RWPE1 (cell line): Measurements from ENCODE around the gene SMARCB1.
"Not testable (repeated sequence)": the region's sequence is repeated elsewhere in the genome, so short reads cannot be mapped to it uniquely, and the experiment has no call there.

Experiments used
- CTCF ChIA-PET: fragments of 350-600 bp; sonication (Branson Sonifier 250); formaldehyde crosslinking; extraction: SDS; loops from one replicate; lab custom pipeline; 2021; lab: Yijun Ruan, JAX
- POLR2A ChIA-PET: fragments of 400-600 bp; formaldehyde crosslinking; extraction: SDS; loops from one replicate; lab custom pipeline; 2020; ENCODE audit warnings: antibody characterized with exemption; ENCODE audit not compliant: low non-redundant PET; lab: Yijun Ruan, JAX
- DNase-seq: peaks from one replicate; pipeline ENCODE4 v3.0.0; 2012; ENCODE audit warnings: low spot score
- H3K27ac ChIP-seq: fragments of 450-650 bp; 2 replicates; pipeline ENCODE4 v1.5.1; 2017
- TF ChIP-seq, protein P1 (sequence below): fragments of 450-650 bp; conservative IDR thresholded peaks from 2 replicates; pipeline ENCODE4 v1.5.1; 2017; ENCODE audit warnings: low read depth, mild to moderate bottlenecking

The SMARCB1 gene

DNA sequence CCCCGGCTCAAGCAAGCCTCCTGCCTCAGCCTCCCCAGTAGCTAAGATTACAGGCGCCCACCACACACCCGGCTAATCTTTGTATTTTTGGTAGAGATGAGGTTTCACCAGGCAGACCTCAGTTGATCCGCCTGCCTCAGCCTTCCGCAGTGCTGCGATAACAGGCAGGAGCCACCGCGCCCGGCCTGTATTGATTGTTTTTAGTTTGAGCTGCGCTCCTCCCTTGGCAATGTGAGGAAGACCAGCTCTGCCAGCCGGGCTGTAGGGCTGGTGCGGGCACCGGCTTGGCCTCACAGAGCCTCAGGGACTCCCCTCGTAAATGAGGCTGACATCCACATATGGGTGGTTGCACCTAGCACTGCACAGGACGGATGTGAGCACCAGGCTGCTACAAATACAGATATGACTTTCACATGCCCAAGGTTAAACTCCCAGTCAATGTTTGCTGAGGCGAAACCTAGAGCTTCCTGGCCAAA lies 63.4 kb downstream of the SMARCB1 start:
- TF ChIP-seq, protein P1, sequence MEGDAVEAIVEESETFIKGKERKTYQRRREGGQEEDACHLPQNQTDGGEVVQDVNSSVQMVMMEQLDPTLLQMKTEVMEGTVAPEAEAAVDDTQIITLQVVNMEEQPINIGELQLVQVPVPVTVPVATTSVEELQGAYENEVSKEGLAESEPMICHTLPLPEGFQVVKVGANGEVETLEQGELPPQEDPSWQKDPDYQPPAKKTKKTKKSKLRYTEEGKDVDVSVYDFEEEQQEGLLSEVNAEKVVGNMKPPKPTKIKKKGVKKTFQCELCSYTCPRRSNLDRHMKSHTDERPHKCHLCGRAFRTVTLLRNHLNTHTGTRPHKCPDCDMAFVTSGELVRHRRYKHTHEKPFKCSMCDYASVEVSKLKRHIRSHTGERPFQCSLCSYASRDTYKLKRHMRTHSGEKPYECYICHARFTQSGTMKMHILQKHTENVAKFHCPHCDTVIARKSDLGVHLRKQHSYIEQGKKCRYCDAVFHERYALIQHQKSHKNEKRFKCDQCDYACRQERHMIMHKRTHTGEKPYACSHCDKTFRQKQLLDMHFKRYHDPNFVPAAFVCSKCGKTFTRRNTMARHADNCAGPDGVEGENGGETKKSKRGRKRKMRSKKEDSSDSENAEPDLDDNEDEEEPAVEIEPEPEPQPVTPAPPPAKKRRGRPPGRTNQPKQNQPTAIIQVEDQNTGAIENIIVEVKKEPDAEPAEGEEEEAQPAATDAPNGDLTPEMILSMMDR = no peak
- DNase-seq = no peak
- CTCF ChIA-PET = interaction anchor here (0.5 to 1.4 kb wide), 11 partner anchors 9 to 332 kb away, joined by 3 to 8 read pairs (median 3); no protein-coding TSS in a partner anchor
- no peak overlapping the region for H3K27ac ChIP-seq
- POLR2A ChIA-PET = no interaction called here

- no peak for DNase-seq
- peak overlapping the region; percentile 91 for H3K27ac ChIP-seq
- ChIA-PET CTCF (interaction anchor here (0.7 kb wide), 1 partner anchor 32 kb away, joined by 8 read pairs; no protein-coding TSS in a partner anchor), POLR2A (interaction anchor here (0.6 kb wide), 2 partner anchors 16 to 1855 kb away, joined by 3 read pairs; no protein-coding TSS in a partner anchor)
- TF ChIP-seq, protein P1 = no peak
Measured at GRCh38 chr22:23856721-23857605, 70.2 kb downstream of the SMARCB1 start.

GRCh38 chr22:23857606-23858483 lies 71.1 kb downstream of the SMARCB1 start, which contains the start of gene SLC2A11:
Gene SLC2A11, plus strand, starts transcription at chr22:23857875. Its CDS starts 125 bp downstream, at chr22:23858000.
- ChIA-PET POLR2A (interaction anchor here (0.6 kb wide), 1 partner anchor 15 kb away, joined by 3 read pairs; no protein-coding TSS in a partner anchor), CTCF (interaction anchor here (0.7 kb wide), 1 partner anchor 31 kb away, joined by 8 read pairs; no protein-coding TSS in a partner anchor)

GRCh38 chr22:23858484-23858815 lies 71.7 kb downstream of the SMARCB1 start:
- TF ChIP-seq, protein P1 = peak; percentile 5; the same call in 1 of the 2 replicates
- ChIA-PET CTCF (interaction anchor here (0.5 to 0.9 kb wide), 2 partner anchors 9 to 51 kb away, joined by 3 read pairs; no protein-coding TSS in a partner anchor), POLR2A (no interaction called here)
- DNase-seq = no peak
- H3K27ac ChIP-seq = peak overlapping the region; percentile 91

More at GRCh38 chr22:23857606-23858483, 71.1 kb downstream of the SMARCB1 start, which contains the start of gene SLC2A11:
- peak; percentile 85 for DNase-seq
- TF ChIP-seq, protein P1 = peak; percentile 32; the same call in 1 of the 2 replicates
- peak within 1 kb of the TSS; percentile 91 for H3K27ac ChIP-seq

- CTCF ChIA-PET = interaction anchor here (0.5 to 0.9 kb wide), 2 partner anchors 9 to 52 kb away, joined by 3 read pairs; no protein-coding TSS in a partner anchor
- no peak for DNase-seq
- POLR2A ChIA-PET = no interaction called here
- TF ChIP-seq, protein P1 = no peak
- H3K27ac ChIP-seq = no peak overlapping the region
Measured at GRCh38 chr22:23859201-23859600, 72.4 kb downstream of the SMARCB1 start.

GRCh38 chr22:23860187-23860586 lies 73.4 kb downstream of the SMARCB1 start:
- POLR2A ChIA-PET, DNase-seq, H3K27ac ChIP-seq, CTCF ChIA-PET: not testable (repeated sequence)
